ENCODE measurements around the gene TENT5A.

DNA sequence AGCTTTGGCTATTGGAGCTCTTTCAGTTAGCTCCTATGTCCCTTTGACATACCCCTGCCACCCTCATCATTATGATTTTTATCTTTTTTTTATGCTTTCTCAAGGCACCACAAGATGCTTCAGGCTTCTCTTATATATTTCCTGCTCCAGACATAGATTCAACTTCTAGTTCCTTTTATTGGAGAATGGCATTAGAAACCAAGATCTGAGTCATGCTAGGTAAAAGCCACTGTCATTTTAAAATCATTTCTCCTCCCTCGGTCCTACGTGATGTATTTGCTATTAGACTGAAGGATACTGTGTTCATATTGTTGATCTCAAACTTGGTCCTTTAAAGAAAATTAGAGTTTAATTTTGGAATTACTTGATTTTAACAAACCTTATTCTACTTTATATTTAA is 8.3 kb downstream of the TENT5A start:
- TF ChIP-seq, protein P1, sequence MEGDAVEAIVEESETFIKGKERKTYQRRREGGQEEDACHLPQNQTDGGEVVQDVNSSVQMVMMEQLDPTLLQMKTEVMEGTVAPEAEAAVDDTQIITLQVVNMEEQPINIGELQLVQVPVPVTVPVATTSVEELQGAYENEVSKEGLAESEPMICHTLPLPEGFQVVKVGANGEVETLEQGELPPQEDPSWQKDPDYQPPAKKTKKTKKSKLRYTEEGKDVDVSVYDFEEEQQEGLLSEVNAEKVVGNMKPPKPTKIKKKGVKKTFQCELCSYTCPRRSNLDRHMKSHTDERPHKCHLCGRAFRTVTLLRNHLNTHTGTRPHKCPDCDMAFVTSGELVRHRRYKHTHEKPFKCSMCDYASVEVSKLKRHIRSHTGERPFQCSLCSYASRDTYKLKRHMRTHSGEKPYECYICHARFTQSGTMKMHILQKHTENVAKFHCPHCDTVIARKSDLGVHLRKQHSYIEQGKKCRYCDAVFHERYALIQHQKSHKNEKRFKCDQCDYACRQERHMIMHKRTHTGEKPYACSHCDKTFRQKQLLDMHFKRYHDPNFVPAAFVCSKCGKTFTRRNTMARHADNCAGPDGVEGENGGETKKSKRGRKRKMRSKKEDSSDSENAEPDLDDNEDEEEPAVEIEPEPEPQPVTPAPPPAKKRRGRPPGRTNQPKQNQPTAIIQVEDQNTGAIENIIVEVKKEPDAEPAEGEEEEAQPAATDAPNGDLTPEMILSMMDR (IDR thresholded peaks at IDR 0.05; ENCODE audit: low read length): no peak
- TF ChIP-seq EZH2 (optimal IDR thresholded peaks at IDR 0.05; ENCODE audit: low read depth, low read length): no peak
